MM.1S (cell line): Measurements from ENCODE around the gene SCIMP.

ENCODE experiments used
- CTCF ChIP-seq: fragments of 300-600 bp; sonication (generic); IDR thresholded peaks from 2 replicates; pipeline ENCODE4 v1.5.1; 2016; ENCODE audit warnings: antibody characterized with exemption, low read length, mixed read lengths
- EZH2phosphoT487 ChIP-seq: fragments of 300-600 bp; sonication (generic); IDR thresholded peaks from 2 replicates; pipeline ENCODE4 v1.6.1; 2018; ENCODE audit warnings: antibody characterized with exemption, low read length

- no peak for TF ChIP-seq CTCF
- no peak for TF ChIP-seq EZH2phosphoT487
These were observed 50.4 kb downstream of the SCIMP start for GRCh38 chr17:5184288-5184687.
